IMR-90 (cell line): Measurements from ENCODE around the gene PMM2. TPM values are rescaled to one million over a fixed set of nuclear protein-coding genes. Genes with fewer than 3 reads are reported as not detected.

Experiments used
- ATAC-seq: fragments of 200-7000 bp; cut with Tn5 transposase; 2 replicates; pipeline ENCODE4 v1.9.1; 2020; ENCODE audit warnings: low read depth, mild to moderate bottlenecking, moderate library complexity
- BruUV-seq: library from RNA; stranded (reverse); fragments of 400-500 nt; replicated peaks from 2 replicates; lab custom pipeline; 2021; lab: Mats Ljungman, UMichigan
- CTCF ChIA-PET: fragments of 300-600 bp; formaldehyde crosslinking; extraction: SDS; loops from one replicate; lab custom pipeline; 2021; ENCODE audit warnings: antibody characterized with exemption; lab: Yijun Ruan, JAX
- POLR2A ChIA-PET: fragments of 300-600 bp; sonication (Branson Sonifier 250); formaldehyde crosslinking; loops from one replicate; lab custom pipeline; 2022; ENCODE audit warnings: antibody characterized with exemption; ENCODE audit not compliant: unreplicated experiment; lab: Charles Lee
- DNase-seq: peaks from one replicate; pipeline ENCODE4 v3.0.0; 2013
- H2AFZ ChIP-seq: replicated peaks from 2 replicates; pipeline ENCODE3; 2013; ENCODE audit warnings: low read length, mild to moderate bottlenecking; ENCODE audit not compliant: poor library complexity
- H2AK5ac ChIP-seq: 2 replicates; pipeline ENCODE4 v1.6.1; 2013; ENCODE audit warnings: low read depth, low read length, inconsistent platforms
- H2AK9ac ChIP-seq: replicated peaks from 2 replicates; pipeline ENCODE3; 2013; ENCODE audit warnings: mild to moderate bottlenecking, low read depth, low read length, moderate library complexity; ENCODE audit not compliant: poor library complexity
- H2BK120ac ChIP-seq: 2 replicates; pipeline ENCODE4 v1.6.1; 2013; ENCODE audit warnings: low read depth, low read length, inconsistent platforms
- H2BK15ac ChIP-seq: 3 replicates; pipeline ENCODE4 v1.6.1; 2013; ENCODE audit warnings: low read depth, low read length, inconsistent platforms
- H2BK20ac ChIP-seq: 2 replicates; pipeline ENCODE4 v1.6.1; 2013; ENCODE audit warnings: low read depth, mild to moderate bottlenecking, inconsistent platforms, low read length, moderate library complexity
- H2BK5ac ChIP-seq: 2 replicates; pipeline ENCODE4 v1.6.1; 2013; ENCODE audit warnings: mild to moderate bottlenecking, low read depth, low read length, inconsistent platforms; ENCODE audit not compliant: poor library complexity, severe bottlenecking
- H3K14ac ChIP-seq: replicated peaks from 2 replicates; pipeline ENCODE4 v1.6.1; 2013; ENCODE audit warnings: low read depth, low read length, inconsistent platforms
- H3K18ac ChIP-seq: 2 replicates; pipeline ENCODE4 v1.6.1; 2013; ENCODE audit warnings: low read depth, low read length, control low read depth
- H3K23ac ChIP-seq: 2 replicates; pipeline ENCODE4 v1.6.1; 2013; ENCODE audit warnings: low read depth, low read length, inconsistent platforms
- H3K27ac ChIP-seq: 2 replicates; pipeline ENCODE4 v1.5.1; 2013; ENCODE audit warnings: mild to moderate bottlenecking, control low read depth, low read length; ENCODE audit not compliant: insufficient read depth
- H3K27me3 ChIP-seq: 2 replicates; pipeline ENCODE4 v1.6.1; 2013; ENCODE audit warnings: low read length; ENCODE audit not compliant: control insufficient read depth, insufficient read depth
- H3K36me3 ChIP-seq: 2 replicates; pipeline ENCODE4 v1.6.1; 2013; ENCODE audit warnings: low read length, mixed read lengths; ENCODE audit not compliant: control insufficient read depth, insufficient read depth
- H3K4ac ChIP-seq: 2 replicates; pipeline ENCODE4 v1.6.1; 2013; ENCODE audit warnings: low read depth, low read length, inconsistent platforms
- H3K4me1 ChIP-seq: 2 replicates; pipeline ENCODE4 v1.6.1; 2013; ENCODE audit warnings: low read length, mixed read lengths; ENCODE audit not compliant: control insufficient read depth, insufficient read depth
- H3K4me2 ChIP-seq: 2 replicates; pipeline ENCODE4 v1.6.1; 2013; ENCODE audit warnings: low read depth, mild to moderate bottlenecking, control low read depth, low read length, moderate library complexity
- H3K4me3 ChIP-seq: 2 replicates; pipeline ENCODE4 v1.5.1; 2013; ENCODE audit warnings: low read depth, mild to moderate bottlenecking, control low read depth, low read length, moderate library complexity; ENCODE audit not compliant: insufficient read depth
- H3K56ac ChIP-seq: 2 replicates; pipeline ENCODE4 v1.6.1; 2013; ENCODE audit warnings: low read length, inconsistent platforms; ENCODE audit not compliant: insufficient read depth; ENCODE audit errors: extremely low read depth
- H3K79me1 ChIP-seq, 2 experiments: 2 replicates each; pipeline ENCODE4 v1.6.1; 2013; ENCODE audit warnings: low read length in 2 of 2, inconsistent platforms in 1 of 2, low read depth in 1 of 2
- H3K9ac ChIP-seq: 2 replicates; pipeline ENCODE4 v1.6.1; 2013; ENCODE audit warnings: low read depth, low read length, control low read depth
- H3K9me1 ChIP-seq: 2 replicates; pipeline ENCODE4 v1.6.1; 2013; ENCODE audit warnings: low read length, inconsistent platforms; ENCODE audit not compliant: insufficient read depth
- H3K9me3 ChIP-seq: 2 replicates; pipeline ENCODE4 v1.6.1; 2013; ENCODE audit warnings: low read length; ENCODE audit not compliant: control insufficient read depth, insufficient read depth
- H4K20me1 ChIP-seq: 2 replicates; pipeline ENCODE4 v1.6.1; 2013; ENCODE audit warnings: low read length, inconsistent platforms; ENCODE audit not compliant: insufficient read depth
- H4K5ac ChIP-seq: 2 replicates; pipeline ENCODE4 v1.6.1; 2013; ENCODE audit warnings: mild to moderate bottlenecking, low read depth, low read length, control low read depth
- H4K8ac ChIP-seq, 2 experiments: 2 replicates each; pipeline ENCODE4 v1.6.1; 2013; ENCODE audit warnings: low read depth in 2 of 2, low read length in 2 of 2, control low read depth in 1 of 2, inconsistent platforms in 1 of 2
- H4K91ac ChIP-seq: 2 replicates; pipeline ENCODE4 v1.6.1; 2013; ENCODE audit warnings: low read depth, low read length, inconsistent platforms; ENCODE audit not compliant: insufficient read depth
- BHLHE40 ChIP-seq: fragments of 150-350 bp; IDR thresholded peaks from 2 replicates; pipeline ENCODE4 v1.6.1; 2016; ENCODE audit warnings: mild to moderate bottlenecking, low read depth, low read length
- CEBPB ChIP-seq: IDR thresholded peaks from 2 replicates; pipeline ENCODE4 v1.6.1; 2012; ENCODE audit warnings: low read depth, low read length, improper control_type of control experiment
- MAFK ChIP-seq: IDR thresholded peaks from 2 replicates; pipeline ENCODE4 v1.6.1; 2012; ENCODE audit warnings: low read depth, low read length, improper control_type of control experiment
- MXI1 ChIP-seq: IDR thresholded peaks from 2 replicates; pipeline ENCODE4 v1.6.1; 2012; ENCODE audit warnings: low read depth, mild to moderate bottlenecking, low read length, moderate library complexity, borderline replicate concordance
- POLR2A ChIP-seq: IDR thresholded peaks from 2 replicates; pipeline ENCODE4 v1.6.1; 2012; ENCODE audit warnings: mild to moderate bottlenecking, low read depth, low read length
- RAD21 ChIP-seq: IDR thresholded peaks from 2 replicates; pipeline ENCODE4 v1.6.1; 2012; ENCODE audit warnings: low read length, improper control_type of control experiment
- RFX5 ChIP-seq: IDR thresholded peaks from 2 replicates; pipeline ENCODE4 v1.8.0; 2012; ENCODE audit warnings: low read depth, mild to moderate bottlenecking, low read length, moderate library complexity
- SMC3 ChIP-seq: fragments of 150-350 bp; IDR thresholded peaks from 2 replicates; pipeline ENCODE4 v1.6.1; 2016; ENCODE audit warnings: low read depth, mild to moderate bottlenecking, antibody characterized with exemption, low read length, moderate library complexity
- USF2 ChIP-seq: fragments of 150-350 bp; IDR thresholded peaks from 2 replicates; pipeline ENCODE4 v1.6.1; 2017; ENCODE audit warnings: mild to moderate bottlenecking, antibody characterized with exemption, low read length, low read depth
- WGBS, 2 experiments: methylation state at CpG; one replicate each; pipeline versions ENCODE4 v1.1.5 to v1.1.7; 2013; ENCODE audit warnings: missing lambda C conversion rate in 2 of 2; ENCODE audit not compliant: insufficient read length in 1 of 2; ENCODE audit errors: extremely low coverage in 2 of 2; 5-methylcytosine and 5-hydroxymethylcytosine counted together
- dilution Hi-C: fragments of 300-500 bp; cut with HindIII; formaldehyde crosslinking; loops from one replicate; pipeline ENCODE4 v1.14.3; 2018; ENCODE audit warnings: low sequenced_read_pairs; ENCODE audit not compliant: unreplicated experiment
- in situ Hi-C: fragments of 300-500 bp; cut with MboI; formaldehyde crosslinking; loops from 3 replicates; pipeline ENCODE4 v1.14.3; 2019; ENCODE audit warnings: low sequenced_read_pairs, inconsistent platforms, mixed read lengths
- intact Hi-C: fragments of 100-400 bp; cut with micrococcal nuclease; formaldehyde crosslinking; loops from 2 replicates; pipeline ENCODE4 v1.10.0; 2022
- polyA plus RNA-seq, 3 experiments: library from polyadenylated mRNA; depleted of rRNA; stranded (reverse); fragments of >200 nt; gene quantifications; 2 replicates each; pipeline ENCODE4 v1.2.3, GENCODE V29; 2012; ENCODE audit warnings: low replicate concordance in 1 of 3
- total RNA-seq: library from RNA; depleted of rRNA; stranded (reverse); fragments of >200 nt; gene quantifications from 2 replicates; pipeline ENCODE4 v1.2.3, GENCODE V29; 2012

Gene PMM2
- total and polyA plus RNA-seq, 2 of the 4 experiments (the other 2 are of a cell fraction): 25.8 to 38.9 TPM

- ATAC-seq (no peak), DNase-seq (no peak)
- H4K8ac ChIP-seq: no peak overlapping the region
- H3K9ac ChIP-seq: no peak overlapping the region
- no TSS peak for BruUV-seq
- H3K79me1 ChIP-seq: no peaks in the 10 kb centered on the region
- H3K27me3 ChIP-seq: peaks cover 1% of the 10 kb centered on the region
- no peak overlapping the region for H3K4me2 ChIP-seq
- no peak overlapping the region for H3K23ac ChIP-seq
- in situ Hi-C loops: no loop called here
- H3K9me3 ChIP-seq: 0 out of 2 replicates have a peak, but pooled peaks cover 2% of the 10 kb centered on the region
- no peak overlapping the region for H2AK9ac ChIP-seq
- no peak overlapping the region for H2BK5ac ChIP-seq
- H2BK20ac ChIP-seq: no peak overlapping the region
- TF ChIP-seq RFX5 (no peak), MAFK (no peak), BHLHE40 (no peak), CEBPB (no peak), RAD21 (no peak), MXI1 (no peak), POLR2A (no peak), USF2 (no peak), SMC3 (no peak)
- H3K4me3 ChIP-seq: no peak overlapping the region
- no peak overlapping the region for H3K4ac ChIP-seq
- dilution Hi-C loops: no loop called here
- no peak overlapping the region for H3K56ac ChIP-seq
- no peak overlapping the region for H4K91ac ChIP-seq
- H2AK5ac ChIP-seq: no peak overlapping the region
- WGBS, 2 experiments: no CpG with 5 or more reads among the region's 8 CpGs
- no peak overlapping the region for H3K14ac ChIP-seq
- H2BK15ac ChIP-seq: no peak overlapping the region
- H3K9me1 ChIP-seq: no peaks in the 10 kb centered on the region
- intact Hi-C loops: no loop called here
- no peak overlapping the region for H3K27ac ChIP-seq
- no peak overlapping the region for H3K18ac ChIP-seq
- no peaks in the 10 kb centered on the region for H3K36me3 ChIP-seq
- H2BK120ac ChIP-seq: no peak overlapping the region
- no peak overlapping the region for H2AFZ ChIP-seq
- no peaks in the 10 kb centered on the region for H4K20me1 ChIP-seq
- CTCF ChIA-PET: no interaction called here
- H4K5ac ChIP-seq: no peak overlapping the region
- POLR2A ChIA-PET: no interaction called here
- H3K4me1 ChIP-seq: no peaks in the 10 kb centered on the region
These were observed 15.8 kb upstream of the PMM2 start for GRCh38 chr16:8781797-8782196.
